GM21825 (cell line): ENCODE results near the gene TMF1.
A peak's percentile ranks its signal among the peaks of the same experiment; 100 is the strongest.

ENCODE experiments used
- ATAC-seq: cut with Tn5 transposase; IDR thresholded peaks from one replicate; pipeline ENCODE4 v1.9.1; 2021; ENCODE audit warnings: mild to moderate bottlenecking, moderate library complexity; ENCODE audit not compliant: unreplicated experiment

The TMF1 gene, protein sequence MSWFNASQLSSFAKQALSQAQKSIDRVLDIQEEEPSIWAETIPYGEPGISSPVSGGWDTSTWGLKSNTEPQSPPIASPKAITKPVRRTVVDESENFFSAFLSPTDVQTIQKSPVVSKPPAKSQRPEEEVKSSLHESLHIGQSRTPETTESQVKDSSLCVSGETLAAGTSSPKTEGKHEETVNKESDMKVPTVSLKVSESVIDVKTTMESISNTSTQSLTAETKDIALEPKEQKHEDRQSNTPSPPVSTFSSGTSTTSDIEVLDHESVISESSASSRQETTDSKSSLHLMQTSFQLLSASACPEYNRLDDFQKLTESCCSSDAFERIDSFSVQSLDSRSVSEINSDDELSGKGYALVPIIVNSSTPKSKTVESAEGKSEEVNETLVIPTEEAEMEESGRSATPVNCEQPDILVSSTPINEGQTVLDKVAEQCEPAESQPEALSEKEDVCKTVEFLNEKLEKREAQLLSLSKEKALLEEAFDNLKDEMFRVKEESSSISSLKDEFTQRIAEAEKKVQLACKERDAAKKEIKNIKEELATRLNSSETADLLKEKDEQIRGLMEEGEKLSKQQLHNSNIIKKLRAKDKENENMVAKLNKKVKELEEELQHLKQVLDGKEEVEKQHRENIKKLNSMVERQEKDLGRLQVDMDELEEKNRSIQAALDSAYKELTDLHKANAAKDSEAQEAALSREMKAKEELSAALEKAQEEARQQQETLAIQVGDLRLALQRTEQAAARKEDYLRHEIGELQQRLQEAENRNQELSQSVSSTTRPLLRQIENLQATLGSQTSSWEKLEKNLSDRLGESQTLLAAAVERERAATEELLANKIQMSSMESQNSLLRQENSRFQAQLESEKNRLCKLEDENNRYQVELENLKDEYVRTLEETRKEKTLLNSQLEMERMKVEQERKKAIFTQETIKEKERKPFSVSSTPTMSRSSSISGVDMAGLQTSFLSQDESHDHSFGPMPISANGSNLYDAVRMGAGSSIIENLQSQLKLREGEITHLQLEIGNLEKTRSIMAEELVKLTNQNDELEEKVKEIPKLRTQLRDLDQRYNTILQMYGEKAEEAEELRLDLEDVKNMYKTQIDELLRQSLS

DNA sequence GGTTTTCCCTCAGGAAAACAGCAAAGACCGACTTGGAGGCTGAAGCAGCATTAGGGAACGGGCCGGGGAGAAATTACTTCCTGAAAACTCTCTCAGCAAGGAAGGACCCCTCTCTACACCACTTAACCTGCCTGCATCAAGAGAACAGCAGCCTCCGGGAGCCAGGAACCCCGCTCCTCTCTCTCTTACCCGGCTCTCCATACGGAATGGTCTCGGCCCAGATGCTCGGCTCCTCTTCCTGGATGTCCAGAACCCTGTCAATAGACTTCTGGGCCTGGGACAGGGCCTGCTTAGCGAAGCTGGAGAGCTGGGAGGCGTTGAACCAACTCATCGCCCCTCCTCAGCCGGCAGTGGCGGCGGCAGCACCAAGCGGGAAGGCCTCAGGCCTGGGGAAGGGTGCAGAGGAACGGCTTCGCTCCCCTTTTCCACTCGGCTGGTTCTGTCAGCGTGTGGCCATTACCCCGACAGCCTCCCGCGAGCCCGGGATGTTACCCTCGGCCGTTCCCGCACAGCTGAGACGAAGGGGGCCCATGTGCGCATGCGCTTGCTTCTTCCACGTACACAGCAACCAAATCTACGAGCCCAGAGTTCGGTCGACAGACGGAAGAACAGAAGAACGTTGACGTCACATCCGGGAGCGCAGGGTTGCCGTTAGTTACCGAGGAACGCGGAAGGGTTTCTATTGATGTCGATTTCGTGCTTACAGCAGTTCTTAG, at the start of gene TMF1:
TSS of gene TMF1 (minus strand) at position 578 of the 716 bp plus-strand sequence. CDS start at position 331, 247 bp downstream.
- ATAC-seq = peak; percentile 97

DNA sequence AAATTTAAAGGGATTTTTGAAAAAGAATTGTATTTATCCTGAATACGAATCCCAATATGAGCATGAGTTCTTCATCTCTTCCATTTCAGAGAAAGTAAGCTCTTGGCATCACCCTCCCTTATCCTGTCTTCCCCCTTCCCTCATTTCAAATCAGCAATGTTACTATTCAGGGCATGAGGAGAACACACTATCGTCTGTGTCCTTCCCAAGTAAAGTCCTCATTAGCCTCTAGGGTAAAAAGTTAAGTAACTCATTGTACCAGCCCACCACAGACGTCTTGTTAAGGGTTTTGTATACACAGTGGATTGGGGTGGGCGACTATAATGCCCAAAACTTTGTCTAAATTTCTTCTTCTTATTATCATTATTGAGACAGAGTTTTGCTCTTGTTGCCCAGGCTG, 47.4 kb upstream of the TMF1 start:
- ATAC-seq = no peak

- ATAC-seq = no peak
Measured at GRCh38 chr3:69097407-69098086, 45.4 kb upstream of the TMF1 start.

DNA sequence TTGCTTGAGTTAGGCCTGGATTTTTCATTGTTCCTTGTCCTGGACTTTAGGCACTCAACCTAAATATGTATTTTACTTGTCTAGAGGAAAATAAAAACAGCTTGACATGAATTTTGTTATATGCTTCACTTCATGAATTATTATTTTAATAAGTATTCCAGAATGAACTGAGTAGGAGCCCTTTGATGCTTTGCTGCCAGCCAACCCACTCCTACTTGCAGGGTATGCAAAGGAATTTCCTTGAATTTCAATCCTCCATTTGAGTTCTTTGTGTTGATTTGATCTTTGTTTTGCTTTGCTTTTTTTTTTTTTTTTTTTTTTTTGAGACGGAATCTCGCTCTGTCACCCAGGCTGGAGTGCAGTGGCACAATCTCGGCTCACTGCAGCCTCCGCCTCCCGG, 44.2 kb upstream of the TMF1 start:
- ATAC-seq = no peak

GRCh38 chr3:69095636-69096035, 43.5 kb upstream of the TMF1 start:
- ATAC-seq = no peak

GRCh38 chr3:69094467-69095205, 42.5 kb upstream of the TMF1 start:
- no peak for ATAC-seq

GRCh38 chr3:69092030-69092516, 39.9 kb upstream of the TMF1 start:
- ATAC-seq = peak; percentile 71

DNA sequence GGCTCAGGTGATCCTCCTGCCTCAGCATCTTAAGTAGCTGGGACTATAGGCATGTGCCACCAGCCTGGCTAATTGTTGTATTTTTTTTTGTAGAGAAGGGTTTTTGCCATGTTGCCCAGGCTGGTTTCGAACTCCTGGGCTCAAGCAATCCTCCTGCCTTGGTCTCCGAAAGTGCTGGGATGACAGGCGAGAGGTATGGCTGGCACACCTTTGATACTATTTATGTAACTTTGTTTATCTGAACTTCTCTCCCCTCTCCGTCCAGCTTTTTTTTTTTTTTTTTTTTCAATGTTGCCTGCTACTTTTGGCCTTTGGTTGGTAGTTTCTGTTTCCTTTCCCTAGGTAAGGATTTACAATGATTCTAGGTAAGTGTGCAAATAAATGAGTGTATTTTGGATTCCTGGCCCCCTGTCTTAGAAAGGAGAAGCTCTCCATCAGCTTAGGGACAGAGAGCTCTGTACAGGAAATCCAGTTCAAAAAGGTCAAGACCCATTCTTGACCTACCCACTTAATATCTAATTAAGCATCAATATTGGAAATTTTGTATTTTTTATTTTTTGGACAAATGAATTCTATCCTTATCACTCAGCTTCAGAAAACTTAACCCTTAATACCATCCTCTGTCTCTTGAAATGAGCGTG, 39.4 kb upstream of the TMF1 start:
- ATAC-seq = no peak

DNA sequence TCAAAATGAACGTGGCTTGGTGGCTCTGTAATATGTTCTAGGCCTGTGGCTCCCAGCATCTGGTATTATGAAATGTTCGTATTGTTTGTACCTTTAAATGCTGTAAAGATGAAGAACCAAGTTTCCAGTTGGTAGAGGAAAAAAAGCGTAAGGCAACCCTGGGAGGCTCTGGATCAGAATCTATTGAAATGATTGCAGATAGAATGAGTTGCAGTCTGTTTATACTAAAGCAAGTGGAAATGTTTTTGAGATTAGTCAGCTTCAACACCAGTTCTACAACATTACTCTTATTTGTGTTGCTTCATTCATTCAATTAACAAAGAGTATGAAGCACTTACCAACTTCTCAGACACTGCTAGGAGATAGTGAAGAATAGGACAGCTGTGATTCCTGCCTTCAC, 37.9 kb upstream of the TMF1 start:
- ATAC-seq = no peak

- peak; percentile 26 for ATAC-seq
Measured at GRCh38 chr3:69088063-69088462, 35.9 kb upstream of the TMF1 start.

GRCh38 chr3:69087030-69087791, 35.1 kb upstream of the TMF1 start:
- no peak for ATAC-seq

DNA sequence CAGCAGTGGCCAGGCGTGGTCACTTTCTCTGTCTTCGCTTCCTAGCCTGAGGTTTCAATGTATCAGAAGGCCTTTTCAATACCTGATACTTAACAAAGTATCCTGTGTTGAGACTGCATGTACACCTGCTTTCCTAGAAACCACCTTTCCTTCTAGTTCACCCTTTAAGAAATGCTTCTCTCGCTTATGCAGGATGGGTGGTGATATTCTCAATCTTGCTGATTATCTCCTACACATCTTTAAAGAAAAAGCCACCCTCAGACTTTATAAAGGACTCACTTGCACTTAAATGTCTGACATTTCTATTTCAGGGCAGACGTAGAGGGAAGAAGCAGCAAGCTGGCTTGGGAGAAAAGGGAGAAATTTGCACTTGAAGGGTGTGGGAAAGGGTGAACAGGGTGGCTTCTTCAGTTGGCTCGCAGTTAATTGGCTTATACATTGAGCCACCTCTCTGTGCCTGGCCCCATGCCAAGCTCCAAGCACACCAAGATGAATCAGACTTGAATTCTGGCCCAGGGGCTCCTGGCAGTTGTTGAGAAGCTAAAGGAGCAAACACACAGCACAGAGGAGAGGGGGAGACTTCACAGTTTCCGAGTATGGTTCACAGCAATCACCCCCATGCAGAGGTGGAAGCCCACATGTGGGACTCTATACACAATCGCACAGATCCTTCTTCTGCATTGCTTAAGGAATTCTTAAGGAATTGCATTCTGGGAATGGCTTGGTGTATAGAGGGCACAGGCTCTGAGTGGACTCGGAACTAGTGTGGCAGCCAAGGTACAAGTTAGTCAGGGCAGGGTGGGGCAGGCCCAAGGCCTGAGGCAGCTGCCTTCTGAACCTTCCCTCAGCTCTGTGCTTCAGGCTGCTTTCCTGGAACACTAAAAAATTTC, 33.9 kb upstream of the TMF1 start:
- no peak for ATAC-seq

DNA sequence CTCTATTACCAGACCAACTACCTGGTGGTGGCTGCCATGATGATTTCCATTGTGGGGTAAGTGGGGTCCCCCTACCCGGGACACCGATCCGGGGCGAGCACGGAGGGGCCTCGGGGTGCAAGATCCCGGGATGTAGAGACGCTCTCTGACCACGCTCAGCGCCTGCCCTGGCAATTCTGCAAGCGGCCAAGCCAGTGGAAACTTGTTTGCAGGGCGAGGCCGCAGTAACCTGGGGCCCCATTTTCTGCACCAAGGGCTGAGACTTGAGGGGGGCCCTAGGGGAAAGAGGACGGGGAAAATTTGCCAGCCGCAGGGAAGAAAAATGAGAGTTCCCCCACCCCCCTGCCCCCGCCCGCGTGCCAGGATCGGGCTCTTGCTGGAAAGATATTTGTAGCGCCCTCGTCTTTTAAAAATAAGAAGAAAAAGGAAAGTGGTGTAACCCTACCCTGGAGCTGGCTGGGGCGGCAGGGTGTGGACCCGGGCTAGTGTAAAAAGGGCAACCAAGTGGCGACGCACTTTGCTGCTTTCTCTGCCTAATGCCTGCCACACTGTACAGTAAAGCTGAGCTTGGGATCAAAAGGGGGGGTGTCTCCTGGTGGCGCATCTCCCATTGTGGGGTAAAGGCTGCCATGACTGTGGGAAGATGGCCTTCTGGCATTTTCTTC, 33.2 kb upstream of the TMF1 start:
- ATAC-seq = no peak

DNA sequence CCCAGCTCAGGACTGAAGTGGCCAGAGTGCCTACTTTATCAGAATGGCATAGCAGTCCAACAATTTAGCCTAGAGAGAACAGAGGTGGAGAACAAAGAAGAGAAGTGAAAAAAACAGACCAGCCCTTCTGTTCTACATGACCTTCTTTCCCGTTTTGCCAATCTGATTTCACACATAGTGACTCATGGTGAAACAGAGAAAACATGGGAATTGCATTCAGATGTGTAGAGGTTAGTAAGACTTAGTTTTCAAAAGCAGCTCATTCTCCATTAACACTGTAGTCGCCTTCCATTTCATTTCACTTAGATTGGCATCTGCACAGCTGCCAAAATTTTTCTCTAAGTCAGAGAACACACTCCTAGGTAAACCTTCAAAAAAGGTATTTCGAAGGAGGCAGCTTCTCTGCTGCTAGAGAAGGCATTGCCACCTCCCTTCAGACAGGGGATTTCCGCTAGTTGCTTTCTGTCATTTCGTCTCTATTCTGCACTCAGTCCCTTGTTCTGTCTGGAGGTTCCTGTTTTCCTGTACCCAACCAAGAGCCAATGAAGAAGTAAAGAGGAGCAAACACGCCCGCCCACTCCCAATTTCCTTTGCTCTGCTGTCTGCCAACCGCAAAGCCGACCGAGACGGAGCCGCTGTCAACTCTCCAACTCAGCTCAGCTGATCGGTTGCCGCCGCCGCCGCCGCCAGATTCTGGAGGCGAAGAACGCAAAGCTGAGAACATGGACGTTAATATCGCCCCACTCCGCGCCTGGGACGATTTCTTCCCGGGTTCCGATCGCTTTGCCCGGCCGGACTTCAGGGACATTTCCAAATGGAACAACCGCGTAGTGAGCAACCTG, 32.4 kb upstream of the TMF1 start, which contains the start of gene ARL6IP5:
TSS of gene ARL6IP5 (plus strand) at position 612 of the 842 bp plus-strand sequence. CDS start at position 723, 111 bp downstream.
- ATAC-seq = peak; percentile 53

DNA sequence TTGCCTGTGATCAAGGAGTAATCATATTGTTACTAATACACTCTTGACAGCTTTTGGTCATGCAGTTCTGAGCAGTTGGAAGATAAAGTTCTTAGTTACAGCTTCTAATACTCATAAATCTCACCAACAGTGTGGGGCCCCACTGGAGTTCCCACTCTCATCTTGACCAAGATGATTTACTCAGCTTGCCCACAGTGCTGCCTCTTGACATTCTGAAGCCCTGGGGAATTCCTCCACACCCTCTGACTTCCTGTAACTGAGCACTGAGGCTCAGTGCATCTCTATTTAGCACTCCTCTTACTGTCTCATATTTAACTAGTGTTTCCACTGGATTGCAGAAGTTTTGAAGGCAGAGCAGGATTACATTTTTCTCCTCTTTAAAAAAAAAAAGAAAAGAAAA, 30.7 kb upstream of the TMF1 start:
- ATAC-seq = peak; percentile 49

DNA sequence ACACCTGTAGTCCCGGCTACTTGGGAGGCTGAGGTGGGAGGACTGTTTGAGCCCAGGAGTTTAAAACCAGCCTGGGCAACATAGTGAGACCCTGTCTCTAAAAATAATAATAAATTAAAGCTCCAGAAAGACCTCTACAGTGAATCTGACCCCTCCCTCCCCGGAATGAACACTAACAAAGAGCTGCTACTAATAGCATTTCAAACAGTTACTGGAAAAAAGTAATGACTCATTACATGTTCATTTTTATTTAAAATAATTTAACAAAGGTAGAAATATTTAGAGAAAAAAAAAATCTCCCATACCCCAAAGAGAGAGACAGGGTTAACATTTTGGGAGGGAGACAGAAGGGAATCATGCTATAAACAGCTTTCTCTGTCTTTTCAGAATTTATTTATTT, 30.2 kb upstream of the TMF1 start:
- no peak for ATAC-seq
